Cerebellar nuclear complex (tissue), 1 donor: Measurements from ENCODE around the gene C2orf68.
A peak's percentile ranks its signal among the peaks of the same experiment; 100 is the strongest.
"Not testable (repeated sequence)": the region's sequence is repeated elsewhere in the genome, so short reads cannot be mapped to it uniquely, and the experiment has no call there.

Experiments used
- DNase-seq, 2 experiments: peaks; one replicate each; lab custom pipeline; 2025; lab: John Stamatoyannopoulos, UW

Gene C2orf68

GRCh38 chr2:85598594-85599340 lies 13.1 kb downstream of the C2orf68 start:
- no peak for DNase-seq

GRCh38 chr2:85597241-85597640 lies 14.6 kb downstream of the C2orf68 start:
- DNase-seq, result no peak

- no peak for DNase-seq
These were observed 15.3 kb downstream of the C2orf68 start for GRCh38 chr2:85596486-85597143.

- DNase-seq, result no peak
These were observed 15.9 kb downstream of the C2orf68 start for GRCh38 chr2:85596026-85596333.

GRCh38 chr2:85595301-85596025 lies 16.4 kb downstream of the C2orf68 start, which contains the start of gene RNF181:
Gene RNF181 (plus strand): TSS chr2:85595745. CDS start chr2:85595764, 19 bp downstream.
- DNase-seq, result peak; percentile 95 to 99

GRCh38 chr2:85594715-85595300 lies 17.1 kb downstream of the C2orf68 start:
- no peak for DNase-seq

GRCh38 chr2:85593023-85593422 lies 18.8 kb downstream of the C2orf68 start:
- no peak for DNase-seq

GRCh38 chr2:85592299-85592698 lies 19.6 kb downstream of the C2orf68 start:
- DNase-seq, result not testable (repeated sequence)

GRCh38 chr2:85591563-85591962 lies 20.3 kb downstream of the C2orf68 start:
- DNase-seq, result no peak

GRCh38 chr2:85590950-85591349 lies 20.9 kb downstream of the C2orf68 start:
- DNase-seq, result no peak

- no peak for DNase-seq
These were observed 21.7 kb downstream of the C2orf68 start for GRCh38 chr2:85589982-85590791.

GRCh38 chr2:85589181-85589580 lies 22.7 kb downstream of the C2orf68 start:
- no peak for DNase-seq

GRCh38 chr2:85588645-85589044 lies 23.2 kb downstream of the C2orf68 start:
- DNase-seq, result no peak

GRCh38 chr2:85588236-85588635 lies 23.6 kb downstream of the C2orf68 start:
- no peak for DNase-seq

- no peak for DNase-seq
These were observed 26.1 kb downstream of the C2orf68 start for GRCh38 chr2:85585781-85586105.

- DNase-seq, result no peak
These were observed 26.7 kb downstream of the C2orf68 start for GRCh38 chr2:85584857-85585780.

- DNase-seq, result no peak
These were observed 27.5 kb downstream of the C2orf68 start, which contains the start of gene VAMP5 for GRCh38 chr2:85584354-85584856. Gene VAMP5 (plus strand): TSS chr2:85584431. CDS start chr2:85584491, 60 bp downstream.

GRCh38 chr2:85583667-85584353 lies 28.1 kb downstream of the C2orf68 start:
- DNase-seq, result no peak

GRCh38 chr2:85582492-85582891 lies 29.4 kb downstream of the C2orf68 start:
- no peak for DNase-seq

GRCh38 chr2:85580206-85580605 lies 31.7 kb downstream of the C2orf68 start:
- DNase-seq, result no peak
